ENCODE measurements around the gene USP36. TPM values are rescaled to one million over a fixed set of nuclear protein-coding genes. Genes with fewer than 3 reads are reported as not detected.
"Not testable (repeated sequence)": the region's sequence is repeated elsewhere in the genome, so short reads cannot be mapped to it uniquely, and the experiment has no call there.

Gene USP36
- total RNA-seq, 2 donors from 2014 or later: 31.2 to 66.6 TPM

DNA sequence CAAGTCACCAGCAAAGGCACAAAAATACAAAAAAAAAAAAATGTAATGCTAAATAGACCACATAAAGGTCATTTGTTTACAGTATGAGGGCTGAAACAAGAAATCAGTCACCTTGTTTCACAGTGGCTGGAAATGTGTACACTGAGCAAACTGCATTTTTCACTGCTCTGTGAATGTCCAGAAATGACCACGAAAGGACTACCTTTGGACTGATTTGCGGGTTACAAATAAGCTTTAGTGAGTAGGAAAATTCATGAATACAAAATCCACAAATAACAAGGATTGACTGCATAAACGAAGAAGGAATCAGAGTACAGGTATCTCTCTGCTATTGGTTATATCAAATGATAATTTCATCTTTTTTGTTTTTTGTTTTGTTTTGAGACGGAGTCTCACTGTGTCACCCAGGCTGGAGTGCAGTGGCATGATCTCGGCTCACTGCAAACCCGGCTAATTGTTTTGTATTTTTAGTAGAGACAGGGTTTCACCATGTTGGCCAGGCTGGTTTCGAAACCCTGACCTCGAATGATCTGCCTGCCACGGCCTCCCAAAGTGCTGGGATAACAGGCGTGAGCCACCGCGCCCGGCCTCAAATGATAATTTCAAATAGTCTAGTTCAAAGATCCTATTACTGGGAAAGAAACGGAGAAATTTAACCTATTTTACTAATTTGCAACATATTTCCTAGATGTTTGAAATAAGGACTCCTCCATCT, 89.0 kb downstream of the USP36 start:
- Histone ChIP-seq H3K4me3 (no peak overlapping the region), H3K36me3 (no peaks in the 10 kb centered on the region), H3K27me3 (replicated peaks; ENCODE audit: insufficient read depth) (no peaks in the 10 kb centered on the region), H3K4me1 (replicated peaks) (peaks cover 8% of the 10 kb centered on the region), H3K27ac (no peak overlapping the region), H3K9me3 (no peaks in the 10 kb centered on the region)
- intact Hi-C loops (cut with DNase I): no loop called here
- TF ChIP-seq POLR2AphosphoS5 (IDR thresholded peaks at IDR 0.05) (no peak), POLR2A (IDR thresholded peaks at IDR 0.05) (no peak)
- TF ChIP-seq, protein P1, sequence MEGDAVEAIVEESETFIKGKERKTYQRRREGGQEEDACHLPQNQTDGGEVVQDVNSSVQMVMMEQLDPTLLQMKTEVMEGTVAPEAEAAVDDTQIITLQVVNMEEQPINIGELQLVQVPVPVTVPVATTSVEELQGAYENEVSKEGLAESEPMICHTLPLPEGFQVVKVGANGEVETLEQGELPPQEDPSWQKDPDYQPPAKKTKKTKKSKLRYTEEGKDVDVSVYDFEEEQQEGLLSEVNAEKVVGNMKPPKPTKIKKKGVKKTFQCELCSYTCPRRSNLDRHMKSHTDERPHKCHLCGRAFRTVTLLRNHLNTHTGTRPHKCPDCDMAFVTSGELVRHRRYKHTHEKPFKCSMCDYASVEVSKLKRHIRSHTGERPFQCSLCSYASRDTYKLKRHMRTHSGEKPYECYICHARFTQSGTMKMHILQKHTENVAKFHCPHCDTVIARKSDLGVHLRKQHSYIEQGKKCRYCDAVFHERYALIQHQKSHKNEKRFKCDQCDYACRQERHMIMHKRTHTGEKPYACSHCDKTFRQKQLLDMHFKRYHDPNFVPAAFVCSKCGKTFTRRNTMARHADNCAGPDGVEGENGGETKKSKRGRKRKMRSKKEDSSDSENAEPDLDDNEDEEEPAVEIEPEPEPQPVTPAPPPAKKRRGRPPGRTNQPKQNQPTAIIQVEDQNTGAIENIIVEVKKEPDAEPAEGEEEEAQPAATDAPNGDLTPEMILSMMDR (IDR thresholded peaks at IDR 0.05): no peak
- WGBS: 92% methylated on average over 14 of the region's 14 CpGs
- no peak for DNase-seq (ENCODE audit: low spot score)

DNA sequence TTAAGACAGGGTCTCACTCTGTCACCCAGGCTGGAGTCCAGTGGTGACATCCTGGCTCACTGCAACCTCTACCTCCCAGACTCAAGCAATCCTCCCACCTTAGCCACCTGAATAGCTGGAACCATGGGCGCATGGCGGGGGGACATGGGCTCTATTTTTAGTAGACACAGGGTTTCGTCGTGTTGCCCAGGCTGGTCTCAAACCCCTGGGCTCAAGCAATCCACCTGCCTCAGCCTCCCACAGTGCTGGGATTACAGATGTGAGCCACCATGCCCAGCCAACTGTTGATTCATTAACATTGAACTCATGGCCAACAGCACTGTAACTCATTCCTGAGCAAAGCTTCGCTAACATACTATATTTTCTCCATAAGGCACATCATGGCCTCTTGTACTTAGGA, 89.6 kb downstream of the USP36 start:
- H3K4me1 ChIP-seq (replicated peaks); DNase-seq (ENCODE audit: low spot score); H3K27me3 ChIP-seq (replicated peaks; ENCODE audit: insufficient read depth); H3K4me3 ChIP-seq; H3K27ac ChIP-seq; intact Hi-C loops (cut with DNase I); H3K9me3 ChIP-seq; H3K36me3 ChIP-seq: not testable (repeated sequence)
- 93% methylated on average over 5 of the region's 5 CpGs for WGBS

- Histone ChIP-seq H3K4me1 (replicated peaks) (peaks cover 14% of the 10 kb centered on the region), H3K9me3 (no peaks in the 10 kb centered on the region), H3K27me3 (replicated peaks; ENCODE audit: insufficient read depth) (no peaks in the 10 kb centered on the region), H3K27ac (peak overlapping the region; percentile 37 to 51), H3K4me3 (no peak overlapping the region), H3K36me3 (no peaks in the 10 kb centered on the region)
- peak; percentile 64 for TF ChIP-seq POLR2AphosphoS5 (IDR thresholded peaks at IDR 0.05)
- TF ChIP-seq, protein P1 (IDR thresholded peaks at IDR 0.05): peak in 1 of 4 experiments; percentile 25
- peak; percentile 29 for TF ChIP-seq POLR2A (IDR thresholded peaks at IDR 0.05)
- WGBS: 62% methylated on average over 8 of the region's 8 CpGs
- intact Hi-C loops (cut with DNase I): loop anchor here (5.0 kb wide), 1 partner anchor 252 kb away; no protein-coding TSS in a partner anchor
- DNase-seq (ENCODE audit: low spot score): peak; percentile 41
Observed at GRCh38 chr17:78748730-78749317, 91.8 kb downstream of the USP36 start.

DNA sequence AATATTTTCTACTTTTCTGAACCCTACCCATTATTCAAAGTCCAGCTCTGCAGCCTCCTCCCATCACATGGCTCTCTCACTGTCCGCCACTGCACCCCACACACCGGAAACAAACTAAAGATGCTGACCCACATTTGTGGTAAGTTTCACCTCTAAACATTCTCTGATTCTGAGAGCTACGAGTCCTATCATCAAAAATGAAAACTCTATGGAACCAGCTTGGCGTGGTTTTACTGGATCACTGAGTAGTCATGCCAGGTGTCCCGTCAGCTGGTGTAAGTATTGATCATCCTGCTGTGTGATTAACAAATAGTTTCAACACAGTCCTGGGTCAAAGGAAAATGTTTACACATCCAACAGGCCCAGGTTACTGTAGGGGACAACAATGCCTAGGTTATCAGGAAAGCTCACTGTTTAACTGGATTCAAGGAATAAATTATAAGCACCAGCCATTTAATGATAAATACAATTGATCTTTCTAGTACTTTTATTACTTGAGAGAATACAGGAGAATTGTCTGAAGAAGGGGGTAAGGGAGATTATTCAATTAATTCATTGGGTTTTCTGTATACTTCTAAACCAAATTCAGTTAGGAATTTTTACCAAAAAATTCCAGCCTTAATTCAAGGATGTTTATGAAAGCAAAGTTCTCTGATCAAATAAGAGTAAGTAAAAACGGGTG, 92.4 kb downstream of the USP36 start:
- Histone ChIP-seq H3K4me3 (no peak overlapping the region), H3K4me1 (replicated peaks) (peaks cover 14% of the 10 kb centered on the region), H3K36me3 (no peaks in the 10 kb centered on the region), H3K27me3 (replicated peaks; ENCODE audit: insufficient read depth) (no peaks in the 10 kb centered on the region), H3K27ac (peak overlapping the region in 1 of 2 donors; percentile 51), H3K9me3 (no peaks in the 10 kb centered on the region)
- intact Hi-C loops (cut with DNase I): loop anchor here (5.0 kb wide), 1 partner anchor 251 kb away; no protein-coding TSS in a partner anchor
- no peak for DNase-seq (ENCODE audit: low spot score)
- WGBS: 65% methylated on average over 6 of the region's 6 CpGs
- no peak for TF ChIP-seq POLR2AphosphoS5 (IDR thresholded peaks at IDR 0.05)
- TF ChIP-seq POLR2A (IDR thresholded peaks at IDR 0.05): no peak
- TF ChIP-seq, protein P1 (IDR thresholded peaks at IDR 0.05): no peak

- no peaks in the 10 kb centered on the region for H3K27me3 ChIP-seq (replicated peaks; ENCODE audit: insufficient read depth)
- DNase-seq (ENCODE audit: low spot score): no peak
- H3K27ac ChIP-seq: peak overlapping the region in 1 of 2 donors; percentile 51
- H3K9me3 ChIP-seq: no peaks in the 10 kb centered on the region
- no peak overlapping the region for H3K4me3 ChIP-seq
- TF ChIP-seq, protein P1 (IDR thresholded peaks at IDR 0.05): no peak
- TF ChIP-seq POLR2AphosphoS5 (IDR thresholded peaks at IDR 0.05): no peak
- TF ChIP-seq POLR2A (IDR thresholded peaks at IDR 0.05): no peak
- H3K36me3 ChIP-seq: no peaks in the 10 kb centered on the region
- intact Hi-C loops (cut with DNase I): loop anchor here (5.0 kb wide), 1 partner anchor 250 kb away; no protein-coding TSS in a partner anchor
- H3K4me1 ChIP-seq (replicated peaks): peaks cover 14% of the 10 kb centered on the region
- WGBS: 85% methylated on average over 2 of the region's 2 CpGs
Observed at GRCh38 chr17:78747488-78747887, 93.1 kb downstream of the USP36 start.

Measured in prostate gland (tissue), 2 donors.